ENCODE results near the gene ETS2.

The ETS2 gene

GRCh38 chr21:38861989-38862683 lies 56.4 kb downstream of the ETS2 start:
- DNase-seq = no peak

GRCh38 chr21:38863291-38863690 lies 57.6 kb downstream of the ETS2 start:
- no peak for DNase-seq

GRCh38 chr21:38863843-38864363 lies 58.2 kb downstream of the ETS2 start:
- no peak for DNase-seq

- DNase-seq = no peak
Observed at GRCh38 chr21:38864964-38865363, 59.2 kb downstream of the ETS2 start.

- no peak for DNase-seq
Observed at GRCh38 chr21:38869196-38869595, 63.5 kb downstream of the ETS2 start.

- DNase-seq = no peak
Observed at GRCh38 chr21:38869946-38870345, 64.2 kb downstream of the ETS2 start.
